ENCODE results near the gene PTPN5.
A peak's percentile ranks its signal among the peaks of the same experiment; 100 is the strongest.

- peak; percentile 77 to 85 for TF ChIP-seq CTCF (conservative IDR thresholded peaks at IDR 0.05 in 1 of 2, IDR thresholded peaks at IDR 0.05 in 1 of 2; ENCODE audit: extremely low read depth in 1 of 2, insufficient read depth in 1 of 2, low read depth in 1 of 2, low read length in 2 of 2)
- TF ChIP-seq EZH2 (IDR thresholded peaks at IDR 0.05; ENCODE audit: borderline replicate concordance, low read length): no peak
Observed at GRCh38 chr11:18727479-18728236, 63.9 kb downstream of the PTPN5 start.
